HG03196 (cell line): ENCODE measurements around the gene VASN.

ENCODE experiments used
- ATAC-seq: cut with Tn5 transposase; IDR thresholded peaks from one replicate; pipeline ENCODE4 v1.9.1; 2021; ENCODE audit not compliant: unreplicated experiment

VASN gene

GRCh38 chr16:4419402-4419959 lies 47.8 kb downstream of the VASN start:
- no peak for ATAC-seq

DNA sequence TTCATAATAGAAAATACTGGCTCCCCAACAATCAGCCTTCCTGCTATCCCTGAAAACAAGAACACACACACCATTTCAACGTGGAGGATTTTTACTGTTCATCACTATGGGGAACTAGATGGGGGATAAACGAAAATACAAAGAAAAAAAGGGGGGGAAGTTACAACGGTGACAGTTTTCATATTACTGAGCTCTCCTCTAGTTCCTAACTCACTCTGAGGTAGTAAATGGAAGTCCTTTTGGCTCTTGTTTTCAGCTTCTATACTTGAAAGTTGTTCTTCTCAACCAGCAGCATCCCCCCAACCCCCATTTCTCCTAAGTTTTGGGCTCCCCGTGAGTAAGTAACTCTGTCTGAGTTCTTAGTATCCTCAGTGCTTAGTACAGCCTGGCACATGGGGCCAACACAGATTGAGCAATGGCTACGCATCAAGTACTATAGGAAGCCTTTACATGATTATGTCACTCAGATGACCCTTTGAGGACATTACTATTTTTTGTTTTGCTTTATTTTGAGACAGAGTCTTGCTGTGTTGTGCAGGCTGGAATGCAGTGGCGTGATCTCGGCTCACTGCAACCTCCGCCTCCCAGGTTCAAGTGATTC lies 49.0 kb downstream of the VASN start:
- no peak for ATAC-seq

DNA sequence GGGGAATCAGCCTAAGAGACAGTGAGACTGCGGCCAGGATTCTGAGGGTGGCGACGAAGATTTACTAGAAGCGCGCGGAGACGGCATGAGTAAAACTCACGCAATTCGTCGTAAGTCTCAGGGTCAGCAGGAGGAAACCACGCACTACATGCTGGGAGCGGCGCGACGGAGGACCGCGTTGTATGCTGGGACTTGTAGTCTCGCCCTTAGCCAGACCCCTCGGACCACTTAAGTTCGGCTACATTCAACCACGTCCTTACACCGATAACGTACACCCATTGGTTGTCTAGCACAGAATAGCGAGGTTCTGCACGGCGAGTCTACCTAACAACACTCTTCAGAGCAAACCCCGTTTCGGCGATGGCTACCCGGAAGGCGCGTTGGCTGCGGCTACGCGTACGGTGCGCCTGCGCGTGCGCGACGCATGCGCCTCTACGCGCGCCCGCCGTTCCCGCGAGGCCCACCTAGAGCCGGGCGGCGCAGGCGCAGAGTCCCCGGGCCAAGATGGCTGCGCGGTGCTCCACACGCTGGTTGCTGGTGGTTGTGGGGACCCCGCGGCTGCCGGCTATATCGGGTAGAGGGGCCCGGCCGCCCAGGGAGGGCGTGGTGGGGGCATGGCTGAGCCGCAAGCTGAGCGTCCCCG lies 53.9 kb downstream of the VASN start, which contains the start of gene DNAJA3:
TSS of gene DNAJA3 (plus strand) at position 491 of the 643 bp plus-strand sequence. CDS start at position 505, 14 bp downstream.
- peak; percentile 83 for ATAC-seq

DNA sequence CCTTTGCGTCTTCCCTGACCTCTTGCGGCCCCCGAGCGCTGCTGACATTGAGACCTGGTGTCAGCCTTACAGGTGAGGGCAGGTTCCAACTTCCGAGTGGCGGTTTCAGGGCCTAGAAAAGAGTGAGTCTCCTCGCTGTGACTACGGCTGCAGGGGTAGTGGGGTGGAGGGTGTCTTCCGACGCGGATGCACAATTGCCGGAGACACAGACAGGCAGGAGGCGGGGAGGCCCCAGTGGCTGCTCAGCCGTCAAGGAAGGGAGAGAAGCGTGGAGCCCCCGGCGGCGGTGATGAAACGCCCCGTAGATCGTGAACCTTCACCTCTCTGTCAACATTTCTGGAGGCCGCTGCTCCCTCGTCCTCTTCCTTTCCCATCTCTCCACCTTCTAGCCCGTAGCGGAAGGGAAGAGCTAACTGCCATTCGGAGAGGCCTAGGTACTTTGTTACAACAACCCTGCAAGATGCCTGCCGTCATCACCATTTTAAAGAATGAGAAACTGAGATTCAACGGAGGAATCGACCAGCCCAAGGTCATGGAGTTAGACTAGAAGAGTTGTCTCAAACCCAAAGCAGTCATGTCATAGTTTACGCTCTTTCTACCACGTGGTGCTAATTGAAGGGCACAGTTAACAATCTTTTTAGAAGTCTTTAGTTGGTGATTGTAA lies 54.5 kb downstream of the VASN start:
- ATAC-seq, result peak; percentile 21

DNA sequence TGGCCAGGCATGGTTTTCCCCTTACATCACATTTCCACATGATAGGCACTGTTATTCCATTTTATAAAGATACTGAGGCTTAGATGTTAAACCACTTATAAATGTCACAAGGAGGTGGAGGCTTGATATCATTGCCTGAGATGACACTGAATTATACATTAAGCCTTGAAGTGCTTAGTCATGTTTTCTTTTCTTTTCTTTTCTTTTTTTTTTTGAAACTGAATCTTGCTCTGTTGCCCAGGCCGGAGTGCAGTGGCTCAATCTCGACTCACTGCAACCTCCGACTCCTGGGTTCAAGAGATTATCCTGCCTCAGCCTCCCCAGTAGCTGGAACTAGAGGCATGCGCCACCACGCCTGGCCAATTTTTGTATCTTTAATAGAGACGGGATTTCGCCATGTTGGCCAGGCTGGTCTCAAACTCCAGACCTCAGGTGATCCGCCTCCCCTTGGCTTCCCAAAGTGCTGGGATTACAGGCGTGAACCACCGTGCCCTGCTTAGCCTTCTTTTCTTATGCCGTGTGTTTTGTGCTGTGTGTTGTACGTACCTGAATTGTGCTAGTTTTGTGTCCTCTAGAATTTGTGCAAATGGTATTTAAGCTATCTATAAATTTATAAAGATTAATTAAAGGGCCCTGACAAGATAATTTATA lies 55.2 kb downstream of the VASN start:
- no peak for ATAC-seq

GRCh38 chr16:4428500-4428899 lies 56.9 kb downstream of the VASN start:
- ATAC-seq, result no peak

DNA sequence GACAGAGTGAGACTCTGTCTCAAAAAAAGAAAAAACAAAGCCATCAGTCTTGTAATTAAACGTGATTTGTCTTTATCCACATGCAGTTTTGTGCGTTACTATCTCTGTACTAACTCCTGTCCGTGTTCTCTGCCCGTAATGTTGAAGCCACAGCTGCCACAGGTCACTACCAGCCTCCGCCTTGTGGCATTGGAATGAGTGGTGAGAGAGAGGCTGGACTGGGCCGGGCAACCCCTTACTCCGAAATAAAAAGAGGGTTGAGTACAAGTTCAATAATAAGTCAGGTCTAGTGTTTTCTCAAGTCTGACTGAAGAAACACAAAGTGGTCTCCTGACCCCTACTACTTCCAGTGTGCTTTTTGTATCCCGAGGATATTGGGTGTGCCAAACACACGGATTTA lies 59.4 kb downstream of the VASN start:
- no peak for ATAC-seq
